ENCODE measurements around the gene RHOB. TPM values are rescaled to one million over a fixed set of nuclear protein-coding genes. Genes with fewer than 3 reads are reported as not detected.

The RHOB gene
- total and polyA plus RNA-seq, 2 of the 13 experiments (the other 11 are each of a cell fraction or from before 2014, with no cell fraction given): 192 to 268 TPM

GRCh38 chr2:20446917-20447436 is at the start of gene RHOB (continued):
- peak; percentile 89 for TF ChIP-seq IKZF5 (CRISPR knock-in tag; IDR thresholded peaks at IDR 0.05)
- peak; percentile 53; the same call in 1 of the 2 replicates for TF ChIP-seq NFIC (IDR thresholded peaks at IDR 0.05; ENCODE audit: low read length)
- peak; percentile 79 for TF ChIP-seq ZNF441 (CRISPR knock-in tag; IDR thresholded peaks at IDR 0.05; ENCODE audit: borderline replicate concordance)
- TF ChIP-seq NCOA1 (CRISPR knock-in tag; IDR thresholded peaks at IDR 0.05): no peak
- TF ChIP-seq SP4 (CRISPR knock-in tag; IDR thresholded peaks at IDR 0.05): peak; percentile 85
- peak; percentile 52 for TF ChIP-seq SKI (IDR thresholded peaks at IDR 0.05; ENCODE audit: partially characterized antibody)
- TF ChIP-seq TRAFD1 (CRISPR knock-in tag; IDR thresholded peaks at IDR 0.05; ENCODE audit: borderline replicate concordance): no peak
- no peak for TF ChIP-seq ZNF251 (CRISPR knock-in tag; IDR thresholded peaks at IDR 0.05)
- TF ChIP-seq ZNF263 (CRISPR knock-in tag; IDR thresholded peaks at IDR 0.05): peak; percentile 68; the same call in 1 of the 2 replicates
- TF ChIP-seq ZNF792 (CRISPR knock-in tag; IDR thresholded peaks at IDR 0.05): peak; percentile 94
- peak; percentile 42; the same call in 1 of the 2 replicates for TF ChIP-seq PHF20 (CRISPR knock-in tag; IDR thresholded peaks at IDR 0.05)
- TF ChIP-seq ZNF382 (CRISPR knock-in tag; IDR thresholded peaks at IDR 0.05; ENCODE audit: borderline replicate concordance): no peak
- TF ChIP-seq AGO1 (IDR thresholded peaks at IDR 0.05; ENCODE audit: low read depth, low read length, poor library complexity, severe bottlenecking): no peak
- peak; percentile 93 for TF ChIP-seq ZNF766 (CRISPR knock-in tag; IDR thresholded peaks at IDR 0.05; ENCODE audit: borderline replicate concordance)
- TF ChIP-seq ZSCAN29 (CRISPR knock-in tag; conservative IDR thresholded peaks at IDR 0.05): peak; percentile 71; the same call in 1 of the 2 replicates
- peak; percentile 43; the same call in 1 of the 2 replicates for TF ChIP-seq FOXA3 (CRISPR knock-in tag; IDR thresholded peaks at IDR 0.05)
- TF ChIP-seq RFXANK (CRISPR knock-in tag; IDR thresholded peaks at IDR 0.05): peak; percentile 95
- 0 out of 2 replicates have a peak, but pooled peaks have one; percentile 54 for TF ChIP-seq PITX1 (CRISPR knock-in tag; IDR thresholded peaks at IDR 0.05)
